ENCODE measurements around the gene ACSS3. TPM values are rescaled to one million over a fixed set of nuclear protein-coding genes. Genes with fewer than 3 reads are reported as not detected.

The ACSS3 gene
- total RNA-seq, 4 donors from 2014 or later, result 5.0 to 13.6 (median 7.8) TPM

- Histone ChIP-seq H3K4me3 (no peak overlapping the region), H3K4me1 (no peaks in the 10 kb centered on the region), H3K9me3 (no peaks in the 10 kb centered on the region), H3K27me3 (no peaks in the 10 kb centered on the region), H3K36me3 (no peaks in the 10 kb centered on the region), H3K27ac (no peak overlapping the region)
- TF ChIP-seq CTCF (IDR thresholded peaks at IDR 0.05 in 4 of 5, conservative IDR thresholded peaks at IDR 0.05 in 1 of 5) (no peak), POLR2A (IDR thresholded peaks at IDR 0.05) (no peak)
- ATAC-seq (no peak), DNase-seq (no peak)
- in situ Hi-C loops (cut with MboI; ENCODE audit: low sequenced_read_pairs in 4 of 4) (no loop called here), intact Hi-C loops (cut with DNase I; ENCODE audit: low total_unique reads) (no loop called here)
Observed at GRCh38 chr12:81222846-81223592, 145.1 kb downstream of the ACSS3 start.

GRCh38 chr12:81224626-81225025 lies 146.7 kb downstream of the ACSS3 start:
- TF ChIP-seq POLR2A (IDR thresholded peaks at IDR 0.05), result no peak

GRCh38 chr12:81229759-81230158 lies 151.9 kb downstream of the ACSS3 start:
- DNase-seq (no peak), ATAC-seq (no peak)
- Histone ChIP-seq H3K27ac (no peak overlapping the region), H3K9me3 (no peaks in the 10 kb centered on the region), H3K4me3 (no peak overlapping the region), H3K36me3 (peaks cover 0 to 12% of the 10 kb centered on the region in 2 donors), H3K4me1 (no peaks in the 10 kb centered on the region), H3K27me3 (no peaks in the 10 kb centered on the region)
- intact Hi-C loops (cut with DNase I; ENCODE audit: low total_unique reads), result no loop called here
- in situ Hi-C loops (cut with MboI; ENCODE audit: low sequenced_read_pairs in 4 of 4), result no loop called here
- TF ChIP-seq POLR2A (IDR thresholded peaks at IDR 0.05) (no peak), CTCF (IDR thresholded peaks at IDR 0.05 in 4 of 5, conservative IDR thresholded peaks at IDR 0.05 in 1 of 5) (no peak)

More at GRCh38 chr12:81224626-81225025, 146.7 kb downstream of the ACSS3 start:
- Histone ChIP-seq H3K9me3 (no peaks in the 10 kb centered on the region), H3K27me3 (no peaks in the 10 kb centered on the region), H3K4me1 (no peaks in the 10 kb centered on the region), H3K27ac (no peak overlapping the region), H3K4me3 (no peak overlapping the region), H3K36me3 (no peaks in the 10 kb centered on the region)
- in situ Hi-C loops (cut with MboI; ENCODE audit: low sequenced_read_pairs in 4 of 4), result no loop called here
- intact Hi-C loops (cut with DNase I; ENCODE audit: low total_unique reads), result no loop called here
- DNase-seq (no peak), ATAC-seq (no peak)

- ATAC-seq (no peak), DNase-seq (no peak)
- H3K36me3 ChIP-seq, result peaks cover 0 to 12% of the 10 kb centered on the region in 2 donors
- intact Hi-C loops (cut with DNase I; ENCODE audit: low total_unique reads), result no loop called here
- H3K9me3 ChIP-seq, result no peaks in the 10 kb centered on the region
- no peak for TF ChIP-seq CTCF (IDR thresholded peaks at IDR 0.05 in 4 of 5, conservative IDR thresholded peaks at IDR 0.05 in 1 of 5)
- TF ChIP-seq POLR2A (IDR thresholded peaks at IDR 0.05), result no peak
- H3K27ac ChIP-seq, result no peak overlapping the region
- no peaks in the 10 kb centered on the region for H3K27me3 ChIP-seq
- in situ Hi-C loops (cut with MboI; ENCODE audit: low sequenced_read_pairs in 4 of 4), result no loop called here
- H3K4me1 ChIP-seq, result no peaks in the 10 kb centered on the region
- H3K4me3 ChIP-seq, result no peak overlapping the region
Observed at GRCh38 chr12:81231574-81232368, 153.9 kb downstream of the ACSS3 start.

GRCh38 chr12:81245458-81245857 lies 167.6 kb downstream of the ACSS3 start:
- no peak for DNase-seq
- Histone ChIP-seq H3K36me3 (no peaks in the 10 kb centered on the region), H3K27me3 (no peaks in the 10 kb centered on the region), H3K4me3 (no peak overlapping the region), H3K4me1 (no peaks in the 10 kb centered on the region), H3K9me3 (no peaks in the 10 kb centered on the region), H3K27ac (no peak overlapping the region)
- in situ Hi-C loops (cut with MboI; ENCODE audit: low sequenced_read_pairs in 4 of 4) (no loop called here), intact Hi-C loops (cut with DNase I; ENCODE audit: low total_unique reads) (no loop called here)
- ATAC-seq, result no peak
- TF ChIP-seq POLR2A (IDR thresholded peaks at IDR 0.05), result no peak
- TF ChIP-seq CTCF (IDR thresholded peaks at IDR 0.05 in 4 of 5, conservative IDR thresholded peaks at IDR 0.05 in 1 of 5), result no peak
